Smooth muscle cell (in vitro differentiated cells): ENCODE data around the gene TRIM58. TPM values are rescaled to one million over a fixed set of nuclear protein-coding genes. Genes with fewer than 3 reads are reported as not detected.

Experiments
- DNase-seq: peaks from one replicate; lab custom pipeline; 2025; ENCODE audit not compliant: unreplicated experiment; lab: John Stamatoyannopoulos, UW
- H2AFZ ChIP-seq: fragments of 200-600 bp; sonication (generic); 2 replicates; pipeline ENCODE4 v1.6.0; 2016; ENCODE audit warnings: antibody characterized with exemption, low read depth, mild to moderate bottlenecking
- H3F3A ChIP-seq: fragments of 200-600 bp; sonication (generic); 2 replicates; pipeline ENCODE4 v1.6.0; 2017; ENCODE audit warnings: antibody characterized with exemption, low read depth
- H3K27ac ChIP-seq: fragments of 200-600 bp; sonication (generic); 2 replicates; pipeline ENCODE4 v1.5.1; 2016; ENCODE audit warnings: low read depth, mild to moderate bottlenecking
- H3K27me3 ChIP-seq: fragments of 200-600 bp; sonication (generic); 2 replicates; pipeline ENCODE4 v1.6.1; 2016; ENCODE audit warnings: low read depth, mild to moderate bottlenecking
- H3K36me3 ChIP-seq: fragments of 200-600 bp; sonication (generic); 2 replicates; pipeline ENCODE4 v1.5.1; 2016; ENCODE audit warnings: low read depth
- H3K4me1 ChIP-seq: fragments of 200-600 bp; sonication (generic); 2 replicates; pipeline ENCODE4 v1.5.1; 2016; ENCODE audit warnings: low read depth
- H3K4me2 ChIP-seq: fragments of 200-600 bp; sonication (generic); 2 replicates; pipeline ENCODE4 v1.6.0; 2016; ENCODE audit warnings: mild to moderate bottlenecking
- H3K4me3 ChIP-seq: fragments of 200-600 bp; sonication (generic); 2 replicates; pipeline ENCODE4 v1.5.1; 2016; ENCODE audit warnings: mild to moderate bottlenecking
- H3K79me2 ChIP-seq: fragments of 200-600 bp; sonication (generic); 2 replicates; pipeline ENCODE4 v1.6.0; 2016; ENCODE audit warnings: low read depth, mild to moderate bottlenecking
- H3K9ac ChIP-seq: fragments of 200-600 bp; sonication (generic); 2 replicates; pipeline ENCODE4 v1.6.0; 2016; ENCODE audit warnings: low read depth
- H3K9me3 ChIP-seq: fragments of 200-600 bp; sonication (generic); replicated peaks from 2 replicates; pipeline ENCODE4 v1.5.1; 2016; ENCODE audit warnings: low read depth
- H4K20me1 ChIP-seq: fragments of 200-600 bp; sonication (generic); 2 replicates; pipeline ENCODE4 v1.6.0; 2016; ENCODE audit warnings: low read depth
- WGBS: methylation state at CpG from one replicate; pipeline ENCODE4 v1.1.7; 2016; ENCODE audit warnings: low lambda C conversion rate; 5-methylcytosine and 5-hydroxymethylcytosine counted together
- polyA plus RNA-seq: library from polyadenylated mRNA; unstranded; fragments of >200 nt; fragmentation: Nextera tagmentation; extraction: Ambion mirVana; gene quantifications from 2 replicates; pipeline ENCODE4 v1.2.1, GENCODE V29; 2016
- total RNA-seq: library from RNA; depleted of rRNA; stranded (reverse); fragments of >200 nt; gene quantifications from 2 replicates; pipeline ENCODE4 v1.2.3, GENCODE V29; 2014
- TF ChIP-seq, protein P1 (sequence below): fragments of 200-600 bp; sonication (generic); IDR thresholded peaks from 2 replicates; pipeline ENCODE4 v1.5.1; 2017; ENCODE audit warnings: borderline replicate concordance, mild to moderate bottlenecking, antibody characterized with exemption; ENCODE audit not compliant: insufficient read depth, poor library complexity, severe bottlenecking

Gene TRIM58
- total and polyA plus RNA-seq, 2 experiments from 2014 or later, result 0.37 TPM; not detected in 1

GRCh38 chr1:247865416-247865815 is 8.4 kb downstream of the TRIM58 start:
- Histone ChIP-seq H3K4me3 (no peak overlapping the region), H3K9ac (no peak overlapping the region), H4K20me1 (no peaks in the 10 kb centered on the region), H2AFZ (no peak overlapping the region), H3K36me3 (no peaks in the 10 kb centered on the region), H3F3A (no peaks in the 10 kb centered on the region), H3K4me2 (no peak overlapping the region), H3K79me2 (no peaks in the 10 kb centered on the region), H3K27ac (no peak overlapping the region), H3K27me3 (no peaks in the 10 kb centered on the region), H3K4me1 (no peaks in the 10 kb centered on the region), H3K9me3 (peaks cover 3% of the 10 kb centered on the region)
- DNase-seq, result no peak
- WGBS, result 79% methylated on average over 6 of the region's 6 CpGs
- TF ChIP-seq, protein P1, sequence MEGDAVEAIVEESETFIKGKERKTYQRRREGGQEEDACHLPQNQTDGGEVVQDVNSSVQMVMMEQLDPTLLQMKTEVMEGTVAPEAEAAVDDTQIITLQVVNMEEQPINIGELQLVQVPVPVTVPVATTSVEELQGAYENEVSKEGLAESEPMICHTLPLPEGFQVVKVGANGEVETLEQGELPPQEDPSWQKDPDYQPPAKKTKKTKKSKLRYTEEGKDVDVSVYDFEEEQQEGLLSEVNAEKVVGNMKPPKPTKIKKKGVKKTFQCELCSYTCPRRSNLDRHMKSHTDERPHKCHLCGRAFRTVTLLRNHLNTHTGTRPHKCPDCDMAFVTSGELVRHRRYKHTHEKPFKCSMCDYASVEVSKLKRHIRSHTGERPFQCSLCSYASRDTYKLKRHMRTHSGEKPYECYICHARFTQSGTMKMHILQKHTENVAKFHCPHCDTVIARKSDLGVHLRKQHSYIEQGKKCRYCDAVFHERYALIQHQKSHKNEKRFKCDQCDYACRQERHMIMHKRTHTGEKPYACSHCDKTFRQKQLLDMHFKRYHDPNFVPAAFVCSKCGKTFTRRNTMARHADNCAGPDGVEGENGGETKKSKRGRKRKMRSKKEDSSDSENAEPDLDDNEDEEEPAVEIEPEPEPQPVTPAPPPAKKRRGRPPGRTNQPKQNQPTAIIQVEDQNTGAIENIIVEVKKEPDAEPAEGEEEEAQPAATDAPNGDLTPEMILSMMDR, result no peak

DNA sequence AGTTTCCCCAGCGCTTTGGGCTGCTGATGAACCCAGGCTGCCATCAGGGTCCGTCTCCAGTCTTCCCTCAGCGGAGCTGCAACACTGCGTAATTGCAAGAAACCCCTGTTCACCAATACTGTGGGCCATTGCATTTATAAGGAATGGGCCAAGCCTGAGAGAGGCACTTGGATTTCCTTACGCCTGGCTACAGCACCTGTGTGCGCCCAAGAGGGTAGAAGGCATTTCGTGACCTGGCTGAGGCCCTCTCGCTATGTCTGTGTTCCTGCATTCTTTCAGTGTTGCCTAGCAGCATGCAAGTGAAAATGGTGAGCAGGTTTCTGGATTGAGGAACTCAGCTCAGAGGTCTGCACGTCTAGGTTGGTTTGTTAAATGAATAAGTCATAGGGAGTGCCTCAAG is 26.4 kb downstream of the TRIM58 start:
- TF ChIP-seq, protein P1, result no peak
- H3K9me3 ChIP-seq, result no peaks in the 10 kb centered on the region
- H3K4me1 ChIP-seq, result no peaks in the 10 kb centered on the region
- no peaks in the 10 kb centered on the region for H3K36me3 ChIP-seq
- no peak overlapping the region for H3K4me2 ChIP-seq
- H4K20me1 ChIP-seq, result no peaks in the 10 kb centered on the region
- DNase-seq, result no peak
- no peaks in the 10 kb centered on the region for H3F3A ChIP-seq
- no peak overlapping the region for H3K4me3 ChIP-seq
- no peaks in the 10 kb centered on the region for H3K27me3 ChIP-seq
- no peak overlapping the region for H2AFZ ChIP-seq
- no peak overlapping the region for H3K27ac ChIP-seq
- H3K9ac ChIP-seq, result no peak overlapping the region
- WGBS, result 76% methylated on average over 9 of the region's 9 CpGs
- H3K79me2 ChIP-seq, result no peaks in the 10 kb centered on the region

DNA sequence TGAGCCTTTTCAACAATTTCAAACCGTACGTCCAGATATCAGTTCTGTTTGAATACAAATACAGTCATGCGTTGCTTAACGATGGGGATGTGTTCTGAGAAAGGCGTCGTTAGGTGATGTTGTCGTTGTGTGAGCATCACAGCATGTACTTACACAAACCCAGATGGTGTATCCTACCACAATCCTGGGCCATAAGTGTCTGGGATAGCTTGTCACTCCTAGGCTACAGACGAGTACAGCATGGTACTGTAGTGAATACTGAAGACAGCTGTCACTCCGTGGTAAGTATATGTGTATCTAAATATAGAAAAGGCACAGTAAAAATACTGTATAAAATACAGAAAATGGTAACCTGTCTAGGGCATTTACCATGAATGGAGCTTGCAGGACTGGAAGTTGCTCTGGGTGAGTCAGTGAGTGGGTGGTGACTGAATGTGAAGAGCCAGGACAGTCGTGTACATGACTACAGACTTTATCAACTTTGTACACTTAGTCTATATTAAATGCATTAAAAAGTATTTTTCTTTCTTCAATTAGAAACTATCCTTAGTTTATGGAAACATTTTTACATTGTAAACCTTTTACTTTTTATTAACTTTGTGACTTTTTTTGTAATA is 27.9 kb downstream of the TRIM58 start:
- H3K9ac ChIP-seq, result no peak overlapping the region
- no peaks in the 10 kb centered on the region for H3K4me1 ChIP-seq
- TF ChIP-seq, protein P1, result no peak
- DNase-seq, result no peak
- no peaks in the 10 kb centered on the region for H3F3A ChIP-seq
- no peak overlapping the region for H3K4me3 ChIP-seq
- H3K27me3 ChIP-seq, result no peaks in the 10 kb centered on the region
- H3K79me2 ChIP-seq, result no peaks in the 10 kb centered on the region
- WGBS, result 87% methylated on average over 10 of the region's 10 CpGs
- no peak overlapping the region for H3K4me2 ChIP-seq
- no peaks in the 10 kb centered on the region for H3K9me3 ChIP-seq
- H4K20me1 ChIP-seq, result no peaks in the 10 kb centered on the region
- H3K36me3 ChIP-seq, result no peaks in the 10 kb centered on the region
- no peak overlapping the region for H2AFZ ChIP-seq
- no peak overlapping the region for H3K27ac ChIP-seq

- Histone ChIP-seq H3K79me2 (no peaks in the 10 kb centered on the region), H3K27me3 (no peaks in the 10 kb centered on the region), H2AFZ (no peak within 1 kb of the TSS), H3K36me3 (no peaks in the 10 kb centered on the region), H3K9ac (no peak within 1 kb of the TSS), H3K4me2 (no peak within 1 kb of the TSS), H3K4me1 (no peaks in the 10 kb centered on the region), H3K27ac (no peak within 1 kb of the TSS), H4K20me1 (no peaks in the 10 kb centered on the region), H3F3A (no peaks in the 10 kb centered on the region), H3K4me3 (no peak within 1 kb of the TSS), H3K9me3 (no peaks in the 10 kb centered on the region)
- TF ChIP-seq, protein P1, result no peak
- 37% methylated on average over 2 of the region's 2 CpGs for WGBS
- no peak for DNase-seq
Observed at GRCh38 chr1:247895163-247895637, 38.2 kb downstream of the TRIM58 start, which contains the start of gene OR2W3. OR2W3 (plus strand) TSS chr1:247895587; CDS start chr1:247895587, 0 bp downstream.
